CD4-positive, alpha-beta T cell (primary cell): ENCODE data around the gene HEXD. TPM values are rescaled to one million over a fixed set of nuclear protein-coding genes. Genes with fewer than 3 reads are reported as not detected.

Source experiments
- ATAC-seq: fragments of 200-7000 bp; cut with Tn5 transposase; one replicate; pipeline ENCODE4 v1.10.0; 2022; ENCODE audit warnings: mild to moderate bottlenecking; ENCODE audit not compliant: poor library complexity
- CTCF ChIA-PET: fragments of 350-600 bp; sonication (Branson Sonifier 250); formaldehyde crosslinking; loops from one replicate; lab custom pipeline; 2021; ENCODE audit warnings: antibody characterized with exemption, inconsistent platforms; lab: Charles Lee
- POLR2A ChIA-PET: fragments of 350-600 bp; sonication (Branson Sonifier 250); formaldehyde crosslinking; loops from one replicate; lab custom pipeline; 2021; ENCODE audit warnings: antibody characterized with exemption, inconsistent platforms; lab: Charles Lee
- DNase-seq, 14 experiments: peaks; one replicate each; pipeline ENCODE4 v3.0.0-alpha.2; 2013 to 2020; ENCODE audit warnings: mixed read lengths in 2 of 14
- H3K27ac ChIP-seq, 2 donors: one replicate each; pipeline versions ENCODE4 v1.5.1 to v1.7.0; 2013; ENCODE audit warnings: low read length in 2 of 2, low read depth in 1 of 2, mild to moderate bottlenecking in 1 of 2
- H3K27me3 ChIP-seq, 2 experiments: 1 replicate in 1 of 2; 2 replicates in 1 of 2; pipeline versions ENCODE4 v1.6.1 to v1.7.0; 2013; ENCODE audit warnings: low read length in 2 of 2, control low read depth in 1 of 2, mild to moderate bottlenecking in 1 of 2, moderate library complexity in 1 of 2; ENCODE audit not compliant: insufficient read depth in 2 of 2, control insufficient read depth in 1 of 2
- H3K36me3 ChIP-seq: one replicate; pipeline ENCODE4 v1.6.1; 2013; ENCODE audit warnings: low read length, control low read depth; ENCODE audit not compliant: insufficient read depth
- H3K4me1 ChIP-seq: one replicate; pipeline ENCODE4 v1.6.1; 2013; ENCODE audit warnings: low read length, control low read depth; ENCODE audit not compliant: insufficient read depth
- H3K4me3 ChIP-seq: one replicate; pipeline ENCODE4 v1.5.1; 2013; ENCODE audit warnings: mild to moderate bottlenecking, low read length, moderate library complexity
- H3K9me3 ChIP-seq, 2 experiments: 1 replicate in 1 of 2; 2 replicates in 1 of 2; pipeline versions ENCODE4 v1.6.1 to v1.7.0; 2013; ENCODE audit warnings: low read length in 2 of 2, mild to moderate bottlenecking in 2 of 2, control low read depth in 1 of 2, moderate library complexity in 1 of 2; ENCODE audit not compliant: control insufficient read depth in 1 of 2, insufficient read depth in 1 of 2
- H3K27ac Mint-ChIP-seq: one replicate; pipeline ENCODE4 v1.8.0; 2020; ENCODE audit warnings: mixed read lengths
- H3K27me3 Mint-ChIP-seq: one replicate; pipeline ENCODE4 v1.8.0; 2021; ENCODE audit warnings: mixed read lengths
- H3K36me3 Mint-ChIP-seq: one replicate; pipeline ENCODE4 v1.8.0; 2021; ENCODE audit warnings: low read depth, mixed read lengths
- H3K4me1 Mint-ChIP-seq: one replicate; pipeline ENCODE4 v1.8.0; 2021; ENCODE audit warnings: low read depth, mixed read lengths
- H3K4me3 Mint-ChIP-seq: one replicate; pipeline ENCODE4 v1.8.0; 2020; ENCODE audit warnings: mild to moderate bottlenecking, mixed read lengths
- H3K9me3 Mint-ChIP-seq: one replicate; pipeline ENCODE4 v1.8.0; 2020; ENCODE audit warnings: mixed read lengths
- CTCF ChIP-seq: fragments of 200-600 bp; IDR thresholded peaks from one replicate; pipeline ENCODE4 v1.8.0; 2022; ENCODE audit warnings: antibody characterized with exemption, mild to moderate bottlenecking
- intact Hi-C, 2 experiments: fragments of 100-400 bp; cut with DNase I in 1 of 2; cut with micrococcal nuclease in 1 of 2; formaldehyde crosslinking; loops; one replicate each; pipeline versions ENCODE4 v1.15.1 to v1.9.0; 2023 to 2025; cut with DNase I, micrococcal nuclease
- total RNA-seq, 174 experiments: library from RNA in 2 of 174; stranded (reverse) in 2 of 174; gene quantifications; one replicate each; pipeline ENCODE4 v1.2.3 and lab custom pipeline; 2021 to 2026

HEXD gene
- total RNA-seq, 2 experiments from 2014 or later = 27.8 to 31.2 TPM

GRCh38 chr17:82399601-82400101 lies 18.5 kb upstream of the HEXD start:
- Mint-ChIP-seq H3K4me1 (peaks cover 17% of the 10 kb centered on the region), H3K27ac (no peak overlapping the region), H3K36me3 (peaks cover 34% of the 10 kb centered on the region), H3K27me3 (no peaks in the 10 kb centered on the region), H3K4me3 (no peak overlapping the region), H3K9me3 (no peaks in the 10 kb centered on the region)
- DNase-seq (no peak), ATAC-seq (no peak)
- CTCF ChIA-PET = no interaction called here
- Histone ChIP-seq H3K36me3 (peaks cover 22% of the 10 kb centered on the region), H3K4me1 (peaks cover 21% of the 10 kb centered on the region), H3K27me3 (no peaks in the 10 kb centered on the region), H3K4me3 (no peak overlapping the region), H3K27ac (no peak overlapping the region), H3K9me3 (no peaks in the 10 kb centered on the region)
- POLR2A ChIA-PET = no interaction called here
- intact Hi-C loops = no loop called here
- TF ChIP-seq CTCF = no peak

- H3K27ac Mint-ChIP-seq = no peak overlapping the region
Observed at GRCh38 chr17:82400206-82400605, 17.9 kb upstream of the HEXD start.

GRCh38 chr17:82400830-82401229 lies 17.3 kb upstream of the HEXD start:
- intact Hi-C loops = no loop called here
- Mint-ChIP-seq H3K9me3 (no peaks in the 10 kb centered on the region), H3K27ac (peak overlapping the region; percentile 40), H3K36me3 (peaks cover 32% of the 10 kb centered on the region), H3K4me1 (peaks cover 17% of the 10 kb centered on the region), H3K27me3 (no peaks in the 10 kb centered on the region), H3K4me3 (peak overlapping the region; percentile 88)
- Histone ChIP-seq H3K9me3 (no peaks in the 10 kb centered on the region), H3K27me3 (no peaks in the 10 kb centered on the region), H3K4me1 (peaks cover 21% of the 10 kb centered on the region), H3K36me3 (peaks cover 22% of the 10 kb centered on the region), H3K4me3 (peak overlapping the region; percentile 30), H3K27ac (no peak overlapping the region)
- ATAC-seq (peak; percentile 87), DNase-seq (peak in 13 of 14 experiments; percentile 12 to 77 (median 41))
- CTCF ChIA-PET = no interaction called here
- TF ChIP-seq CTCF = no peak
- POLR2A ChIA-PET = no interaction called here

More at GRCh38 chr17:82400206-82400605, 17.9 kb upstream of the HEXD start:
- ChIA-PET CTCF (no interaction called here), POLR2A (no interaction called here)
- peaks cover 21% of the 10 kb centered on the region for H3K4me1 ChIP-seq
- peaks cover 22% of the 10 kb centered on the region for H3K36me3 ChIP-seq
- no peaks in the 10 kb centered on the region for H3K9me3 ChIP-seq
- DNase-seq (peak in 1 of 14 experiments; percentile 22), ATAC-seq (no peak)
- H3K36me3 Mint-ChIP-seq = peaks cover 31% of the 10 kb centered on the region
- no peaks in the 10 kb centered on the region for H3K27me3 Mint-ChIP-seq
- no peak overlapping the region for H3K4me3 ChIP-seq
- peaks cover 17% of the 10 kb centered on the region for H3K4me1 Mint-ChIP-seq
- H3K27me3 ChIP-seq = no peaks in the 10 kb centered on the region
- TF ChIP-seq CTCF = no peak
- intact Hi-C loops = no loop called here
- no peak overlapping the region for H3K4me3 Mint-ChIP-seq
- H3K27ac ChIP-seq = no peak overlapping the region
- H3K9me3 Mint-ChIP-seq = no peaks in the 10 kb centered on the region
